Measurements from ENCODE around the gene PIGB.
A peak's percentile ranks its signal among the peaks of the same experiment; 100 is the strongest.
"Not testable (repeated sequence)": the region's sequence is repeated elsewhere in the genome, so short reads cannot be mapped to it uniquely, and the experiment has no call there.

PIGB gene

GRCh38 chr15:55318588-55319494, at the start of gene PIGB, which contains the start of gene PIGBOS1:
PIGB (plus strand) TSS chr15:55319222; CDS start chr15:55319251, 29 bp downstream.
PIGBOS1 (minus strand) TSS chr15:55319123; CDS start chr15:55317792, 1,331 bp downstream.
- peak; percentile 93 for DNase-seq

DNA sequence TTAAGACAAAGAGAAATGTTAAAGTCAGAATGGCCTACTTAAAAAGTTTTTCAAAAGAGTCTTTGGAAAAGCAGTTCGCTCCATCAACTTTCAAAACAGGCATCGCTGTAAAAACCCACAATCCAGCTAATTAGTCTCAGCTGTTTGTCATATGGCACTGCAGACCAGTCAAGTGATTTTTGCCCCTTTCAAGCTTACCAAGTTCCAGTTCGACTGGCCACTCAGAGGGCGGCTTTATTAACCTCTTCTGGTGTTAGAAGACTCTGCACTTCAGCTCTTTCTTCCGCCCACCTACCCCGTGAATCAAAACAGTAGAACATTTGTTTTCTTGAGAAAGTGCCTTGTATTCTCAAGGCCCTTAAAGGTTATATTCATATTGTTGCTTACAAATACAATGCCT, 48.7 kb upstream of the PIGB start:
- no peak for DNase-seq

- DNase-seq, result no peak
These were observed 42.7 kb upstream of the PIGB start for GRCh38 chr15:55276324-55276723.

DNA sequence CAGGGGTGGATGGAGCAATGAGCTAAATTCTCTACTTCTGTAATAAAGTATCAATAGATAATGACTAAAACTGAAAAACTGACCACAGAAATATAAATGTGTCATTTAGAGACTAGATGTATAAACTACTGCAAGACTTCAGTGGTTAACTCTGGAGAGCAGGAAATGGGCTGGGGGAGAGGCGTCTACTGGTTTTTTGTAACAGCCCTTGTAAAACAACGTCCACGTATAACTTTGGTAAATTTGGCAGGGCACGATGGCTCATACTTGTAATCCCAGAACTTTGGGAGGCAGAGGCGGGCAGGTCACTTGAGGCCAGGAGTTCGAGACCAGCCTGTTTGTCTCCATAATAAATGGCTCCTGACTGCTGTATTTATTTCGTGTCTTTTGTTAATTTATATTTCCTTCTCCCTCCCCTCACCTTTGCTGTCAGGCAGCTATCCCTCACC, 41.9 kb upstream of the PIGB start:
- peak; percentile 71 for DNase-seq

GRCh38 chr15:55277715-55278114, 41.3 kb upstream of the PIGB start:
- no peak for DNase-seq

- no peak for DNase-seq
These were observed 39.8 kb upstream of the PIGB start for GRCh38 chr15:55279100-55279745.

- DNase-seq, result no peak
These were observed 39.2 kb upstream of the PIGB start for GRCh38 chr15:55279746-55280351.

- DNase-seq, result not testable (repeated sequence)
These were observed 38.4 kb upstream of the PIGB start for GRCh38 chr15:55280589-55280988.

GRCh38 chr15:55281517-55282228, 37.3 kb upstream of the PIGB start:
- DNase-seq, result no peak

GRCh38 chr15:55282284-55282833, 36.7 kb upstream of the PIGB start:
- no peak for DNase-seq

DNA sequence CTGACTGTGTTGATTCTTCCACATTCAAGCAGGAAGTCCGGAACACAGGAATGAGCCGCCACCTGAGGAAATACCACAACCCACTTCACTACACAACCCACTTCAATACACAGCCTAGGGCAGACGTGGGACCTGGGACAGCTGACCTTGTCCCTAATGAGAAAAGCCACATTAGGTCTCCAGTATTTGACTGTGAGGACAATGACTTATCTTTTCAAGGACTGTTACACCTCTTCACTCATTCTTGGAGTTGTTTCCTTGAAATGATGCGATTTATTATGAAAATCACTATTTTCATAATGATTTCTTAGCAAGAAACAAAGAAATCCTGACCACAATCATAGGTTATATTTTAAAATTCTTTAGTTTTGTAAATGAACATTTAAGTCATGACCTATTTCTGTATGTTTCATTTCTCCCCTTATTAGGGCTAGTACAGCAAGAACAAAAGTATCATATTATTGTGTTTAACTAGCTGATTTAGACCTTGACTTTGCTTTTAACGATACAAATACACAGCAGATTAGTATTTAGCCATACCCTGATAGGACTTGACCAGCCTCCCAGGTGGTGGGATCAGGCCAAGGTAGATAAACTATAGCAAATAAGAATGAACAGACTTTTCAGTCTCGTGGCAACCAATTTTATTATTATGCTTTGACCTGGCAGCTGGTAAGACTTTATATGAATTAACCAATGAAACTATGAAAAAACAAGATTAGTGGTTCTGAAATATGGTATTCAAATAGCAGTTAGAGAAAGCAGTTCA, 35.5 kb upstream of the PIGB start:
- DNase-seq, result no peak

GRCh38 chr15:55284426-55284825, 34.6 kb upstream of the PIGB start:
- DNase-seq, result no peak

DNA sequence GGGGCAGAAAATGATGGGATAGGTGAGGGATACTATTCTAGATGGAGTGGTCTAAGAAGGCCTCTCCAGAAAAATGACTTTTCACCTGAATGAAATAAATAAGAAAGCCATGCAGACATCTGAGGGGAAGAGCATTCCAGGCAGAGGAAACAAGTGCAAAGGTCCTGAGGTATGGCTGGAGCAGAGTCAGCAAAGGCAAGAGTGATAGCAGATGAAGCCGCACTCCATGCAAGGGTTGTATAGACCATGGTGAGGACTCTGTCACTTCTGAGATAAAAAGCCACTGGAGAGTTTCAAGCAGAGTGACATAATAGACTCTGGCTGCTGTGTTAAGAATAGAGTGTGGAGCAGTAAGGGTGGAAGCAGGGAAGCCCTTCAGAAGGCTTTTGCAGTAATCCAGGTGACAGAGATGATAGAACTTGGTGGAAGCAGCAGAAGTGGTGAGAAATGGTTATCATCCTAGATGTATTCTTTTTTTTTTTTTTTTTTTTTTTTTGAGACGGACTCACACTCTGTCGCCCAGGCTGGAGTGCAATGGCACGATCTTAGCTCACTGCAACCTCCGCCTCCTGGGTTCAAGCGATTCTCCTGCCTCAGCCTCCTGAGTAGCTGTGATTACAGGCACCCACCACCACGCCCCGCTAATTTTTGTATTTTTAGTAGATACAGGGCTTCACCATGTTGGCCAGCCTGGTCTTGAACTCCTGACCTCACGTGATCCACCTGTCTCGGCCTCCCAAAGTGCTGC, 32.4 kb upstream of the PIGB start:
- not testable (repeated sequence) for DNase-seq

GRCh38 chr15:55288006-55288717, 30.9 kb upstream of the PIGB start:
- peak; percentile 51 for DNase-seq

GRCh38 chr15:55289011-55289745, 29.8 kb upstream of the PIGB start:
- peak; percentile 79 for DNase-seq

DNA sequence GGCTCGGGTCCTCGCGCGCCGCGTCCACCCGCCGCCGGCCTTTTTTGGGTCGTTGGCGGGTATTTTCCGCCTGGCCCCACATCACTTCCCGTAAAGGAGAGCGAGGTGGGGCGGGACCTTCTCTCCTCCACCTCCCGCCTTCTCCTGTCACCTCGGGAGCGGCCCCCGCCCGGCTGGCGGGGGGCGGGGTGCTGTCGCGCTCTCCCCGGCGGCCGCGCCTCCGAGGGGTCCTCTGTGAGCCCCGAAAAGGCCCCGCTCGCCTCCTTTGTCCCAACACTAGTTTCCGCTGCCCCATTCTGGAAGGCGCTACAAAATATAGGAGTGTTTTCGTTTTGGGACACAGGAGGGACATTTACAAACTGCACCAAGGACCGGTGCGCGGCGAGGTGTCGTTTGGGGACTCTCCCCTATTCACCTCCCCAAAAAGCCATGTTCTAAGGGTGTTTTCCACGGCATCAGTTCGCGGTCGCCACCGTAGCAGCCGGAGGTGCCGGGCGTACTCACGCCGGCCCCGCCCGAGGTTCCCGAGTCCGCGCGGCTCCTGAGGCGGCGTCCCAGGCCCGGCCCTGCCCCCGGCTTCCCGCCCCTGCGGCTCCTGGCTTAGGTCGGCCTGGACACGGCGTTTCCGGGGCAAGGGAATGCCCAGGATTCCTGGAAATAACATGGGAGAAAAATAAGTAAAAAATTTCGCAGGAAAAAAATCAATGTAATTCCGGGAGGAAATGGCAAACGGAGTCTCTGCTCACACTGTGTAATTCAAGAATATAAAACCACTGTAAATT, 29.1 kb upstream of the PIGB start, which contains the start of gene RAB27A:
RAB27A (minus strand) TSS at position 68 of the 782 bp plus-strand sequence. CDS start 54,879 bp downstream, outside the sequence.
- DNase-seq, result peak; percentile 89

DNA sequence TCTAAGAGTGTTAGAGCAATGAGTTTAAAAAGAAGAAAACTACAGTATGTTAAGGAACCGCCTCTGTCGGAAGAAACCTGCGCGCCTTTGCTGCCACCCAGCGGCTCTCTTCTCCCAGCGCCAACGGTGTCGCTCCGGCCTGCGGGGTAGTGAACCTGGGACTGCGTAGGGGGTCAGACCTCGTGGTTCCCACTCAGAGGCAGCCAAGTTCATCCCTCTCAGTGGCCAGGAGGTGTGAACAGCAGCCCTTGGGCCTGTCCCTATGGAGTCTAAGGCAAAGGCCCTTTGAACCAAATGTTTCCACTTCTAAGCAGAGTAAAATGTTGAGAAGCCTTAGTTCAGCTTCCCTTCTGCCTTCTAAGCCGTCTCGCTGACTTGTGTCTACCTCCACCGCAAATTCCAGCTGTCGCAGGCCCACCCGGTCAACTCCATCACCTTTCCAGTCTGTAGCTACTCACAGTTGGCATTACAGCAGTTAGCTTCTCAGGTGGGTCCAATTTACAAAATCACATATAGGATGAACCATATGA, 28.4 kb upstream of the PIGB start:
- peak; percentile 94 for DNase-seq

GRCh38 chr15:55297315-55297714, 21.7 kb upstream of the PIGB start:
- DNase-seq, result no peak

Measured in activated CD8-positive, alpha-beta memory T cell treated with anti-CD3 and anti-CD28 coated beads for 24 hours (primary cell).